Stimulated activated CD8-positive, alpha-beta memory T cell treated with anti-CD3 and anti-CD28 coated beads, Interleukin-7, amount 100 ng/mL, for 4 hours (primary cell): Measurements from ENCODE around the gene CPA4.

Experiments
- DNase-seq, 2 donors: peaks; one replicate each; pipeline ENCODE4 v3.0.0-alpha.2; 2020; ENCODE audit warnings: low read depth in 2 of 2

CPA4 gene

DNA sequence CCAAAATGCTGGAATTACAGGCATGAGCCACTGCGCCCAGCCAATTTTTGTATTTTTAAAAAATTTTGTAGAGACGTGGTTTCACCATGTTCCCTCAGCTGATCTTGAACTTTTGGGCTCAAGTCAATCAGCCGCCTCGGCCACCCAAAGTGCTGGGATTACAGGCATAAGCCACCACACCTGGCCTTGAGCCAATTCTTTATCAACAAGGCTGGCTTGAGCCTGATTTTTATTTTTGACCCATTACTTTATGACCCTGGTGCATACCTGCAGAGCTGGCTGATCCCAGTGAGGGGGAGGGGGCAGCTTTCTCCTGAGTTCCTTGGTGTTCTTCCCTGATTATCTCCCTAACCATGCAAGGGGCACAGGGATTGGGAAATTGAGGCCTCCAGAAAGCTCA lies 71.5 kb downstream of the CPA4 start:
- DNase-seq = no peak

DNA sequence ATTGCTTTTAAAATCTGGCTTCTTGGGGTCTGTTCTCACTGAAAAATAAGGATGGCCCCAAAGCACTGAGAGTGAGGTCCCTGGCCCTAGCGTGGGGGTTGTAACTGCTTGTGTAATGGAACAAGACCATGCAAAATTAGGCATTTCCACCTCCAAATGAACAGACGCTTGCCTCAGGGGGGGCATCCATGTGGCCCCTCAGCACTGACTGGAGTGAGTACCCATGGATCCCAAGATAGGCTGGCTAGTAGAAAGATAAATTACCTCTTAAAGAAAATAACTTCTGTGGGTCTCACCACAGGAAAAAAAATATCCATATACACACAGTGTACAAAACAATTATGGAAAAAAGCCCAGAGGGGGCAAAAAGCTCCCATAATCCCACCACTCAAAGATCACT lies 72.1 kb downstream of the CPA4 start:
- no peak for DNase-seq

DNA sequence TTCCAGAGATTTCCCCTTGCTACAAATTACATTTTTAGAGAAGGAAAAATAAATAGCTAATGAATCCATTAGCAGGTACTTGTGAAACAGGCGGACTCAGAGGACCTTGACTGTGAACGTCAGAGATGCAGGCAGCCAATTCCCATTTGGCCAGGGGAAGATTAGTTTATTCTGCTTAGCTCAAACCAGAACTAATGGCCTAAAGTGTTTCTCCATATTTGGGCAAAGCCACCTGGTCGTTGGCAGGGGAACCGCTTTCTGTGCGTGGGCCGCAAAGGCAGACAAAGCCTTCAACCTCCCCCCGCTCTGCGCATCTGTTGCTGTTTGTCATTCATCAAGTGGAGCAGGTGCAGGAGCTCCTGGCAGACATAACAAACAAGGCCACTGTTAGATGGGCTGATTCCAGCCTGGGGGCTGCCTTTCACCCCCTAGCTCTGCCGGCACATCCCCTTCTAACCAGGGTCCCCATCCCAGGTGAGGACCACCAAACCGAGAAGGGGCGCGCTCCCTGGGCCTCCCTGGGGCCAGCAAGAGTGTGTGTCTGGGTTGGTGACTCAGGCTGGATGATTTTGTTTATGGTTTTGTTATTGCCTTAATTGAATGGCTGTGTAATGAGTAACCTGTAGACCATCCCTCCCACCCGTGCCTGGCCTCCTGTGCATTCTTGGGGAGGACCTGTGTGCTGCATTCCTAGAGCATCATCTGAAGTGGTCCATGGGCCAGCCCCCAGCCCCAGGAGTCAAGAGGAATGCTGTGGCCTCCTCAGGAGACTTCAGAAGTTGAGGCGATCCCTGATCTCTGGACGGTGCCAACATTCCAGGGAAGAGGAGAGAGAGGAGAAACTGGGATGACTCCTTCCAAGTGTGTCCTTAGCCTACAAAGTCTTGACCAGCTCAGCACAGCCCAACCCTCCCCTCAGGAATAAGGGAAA lies 72.8 kb downstream of the CPA4 start:
- no peak for DNase-seq

DNA sequence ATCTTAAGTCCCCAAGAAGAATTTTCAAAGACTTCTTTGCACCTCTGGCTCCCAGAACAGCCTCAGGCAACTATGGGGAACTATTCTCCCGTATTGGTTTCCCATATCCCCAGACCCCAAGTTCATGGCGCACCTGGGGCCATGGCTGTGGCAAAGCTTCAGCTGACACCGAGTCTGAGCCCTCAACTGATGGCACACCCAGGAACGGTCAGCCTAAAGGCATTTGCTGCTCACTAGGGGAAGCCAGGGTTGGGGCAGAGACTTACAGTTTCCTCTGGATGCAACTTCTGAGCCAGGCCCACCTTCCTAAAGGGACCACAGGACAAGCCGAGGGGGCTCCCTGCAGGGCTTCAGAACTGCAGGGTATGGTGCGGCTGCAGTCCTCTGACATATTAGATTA lies 73.6 kb downstream of the CPA4 start:
- no peak for DNase-seq

DNA sequence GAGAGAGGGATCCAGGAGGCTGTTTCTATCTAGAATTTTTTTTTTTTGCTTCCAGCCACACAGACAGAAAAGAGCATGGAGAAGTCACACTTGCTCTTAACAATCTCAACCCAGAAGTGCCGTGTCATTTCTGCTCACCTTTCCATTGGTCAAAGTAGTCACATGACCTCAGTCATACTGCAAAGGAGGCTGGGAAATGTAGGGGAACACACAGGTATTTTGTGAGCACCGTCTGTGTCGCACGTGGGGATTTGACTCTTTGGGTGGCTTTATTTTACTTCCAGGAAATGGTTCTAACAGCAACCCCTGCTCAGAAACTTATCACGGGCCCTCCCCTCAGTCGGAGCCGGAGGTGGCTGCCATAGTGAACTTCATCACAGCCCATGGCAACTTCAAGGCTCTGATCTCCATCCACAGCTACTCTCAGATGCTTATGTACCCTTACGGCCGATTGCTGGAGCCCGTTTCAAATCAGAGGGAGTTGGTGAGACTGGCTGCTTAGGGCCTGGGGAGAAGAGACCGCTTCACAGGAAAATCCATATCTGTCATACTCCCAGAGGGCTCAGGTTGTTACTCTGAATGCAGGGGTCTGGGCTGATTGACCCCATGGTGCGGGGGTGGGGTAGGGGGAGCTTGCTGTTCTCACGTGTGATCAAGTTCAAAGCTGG lies 74.3 kb downstream of the CPA4 start:
- DNase-seq = peak in 1 of 2 donors; percentile 13

DNA sequence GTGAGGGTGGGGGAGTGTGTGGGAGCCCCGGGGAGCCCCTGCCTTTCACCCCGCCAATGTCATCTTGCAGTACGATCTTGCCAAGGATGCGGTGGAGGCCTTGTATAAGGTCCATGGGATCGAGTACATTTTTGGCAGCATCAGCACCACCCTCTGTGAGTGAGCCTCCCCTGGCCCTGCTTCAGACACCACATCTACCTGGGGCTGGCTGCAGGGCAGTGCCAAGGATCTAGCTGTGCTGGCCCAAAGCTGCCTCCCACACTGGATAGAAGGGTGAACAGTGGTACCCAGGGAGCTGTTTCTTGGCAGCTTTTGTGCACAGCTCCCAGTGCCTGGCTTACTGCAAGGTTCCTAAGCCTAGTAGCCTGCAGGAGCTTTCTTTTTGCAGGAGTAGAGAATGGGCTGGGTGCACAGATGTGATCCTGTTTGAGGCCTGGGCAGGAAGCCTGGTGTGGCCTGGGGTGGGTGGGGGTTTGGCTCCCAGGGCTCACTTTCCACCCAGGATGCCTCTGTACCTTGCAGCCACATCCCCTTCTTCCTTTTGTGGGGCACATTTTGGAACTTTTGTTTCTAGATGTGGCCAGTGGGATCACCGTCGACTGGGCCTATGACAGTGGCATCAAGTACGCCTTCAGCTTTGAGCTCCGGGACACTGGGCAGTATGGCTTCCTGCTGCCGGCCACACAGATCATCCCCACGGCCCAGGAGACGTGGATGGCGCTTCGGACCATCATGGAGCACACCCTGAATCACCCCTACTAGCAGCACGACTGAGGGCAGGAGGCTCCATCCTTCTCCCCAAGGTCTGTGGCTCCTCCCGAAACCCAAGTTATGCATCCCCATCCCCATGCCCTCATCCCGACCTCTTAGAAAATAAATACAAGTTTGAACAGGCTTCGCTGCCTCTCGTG lies 75.1 kb downstream of the CPA4 start:
- no peak for DNase-seq

DNA sequence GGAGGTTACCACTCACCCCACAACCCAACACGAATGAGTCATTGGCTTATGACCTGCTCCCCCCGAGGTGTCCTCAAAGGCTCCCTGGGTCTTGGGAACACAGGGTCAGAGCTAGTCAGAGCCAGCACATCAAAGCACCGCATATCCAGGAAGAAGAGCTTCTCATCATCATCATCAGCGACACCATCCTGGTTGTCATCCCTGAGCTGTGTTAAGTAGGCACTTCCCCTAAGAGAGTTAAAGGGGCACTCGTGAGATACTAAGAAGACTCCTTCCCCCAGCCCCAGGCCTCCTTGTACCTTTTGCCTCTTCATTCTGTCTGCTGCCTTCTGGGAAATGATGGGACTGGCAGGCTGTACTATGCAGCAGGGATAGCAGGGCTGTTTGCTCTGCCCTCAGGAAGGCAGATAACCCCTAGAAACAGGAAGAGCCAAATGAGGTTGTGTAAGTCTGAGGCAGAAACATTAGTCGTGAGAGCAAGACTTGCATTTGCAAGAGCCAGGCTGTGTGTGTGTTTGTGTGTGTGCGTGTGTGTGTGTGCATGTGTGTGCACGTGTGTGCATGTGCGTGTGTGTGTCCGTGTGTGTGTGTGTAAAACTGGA lies 76.2 kb downstream of the CPA4 start:
- DNase-seq = no peak

DNA sequence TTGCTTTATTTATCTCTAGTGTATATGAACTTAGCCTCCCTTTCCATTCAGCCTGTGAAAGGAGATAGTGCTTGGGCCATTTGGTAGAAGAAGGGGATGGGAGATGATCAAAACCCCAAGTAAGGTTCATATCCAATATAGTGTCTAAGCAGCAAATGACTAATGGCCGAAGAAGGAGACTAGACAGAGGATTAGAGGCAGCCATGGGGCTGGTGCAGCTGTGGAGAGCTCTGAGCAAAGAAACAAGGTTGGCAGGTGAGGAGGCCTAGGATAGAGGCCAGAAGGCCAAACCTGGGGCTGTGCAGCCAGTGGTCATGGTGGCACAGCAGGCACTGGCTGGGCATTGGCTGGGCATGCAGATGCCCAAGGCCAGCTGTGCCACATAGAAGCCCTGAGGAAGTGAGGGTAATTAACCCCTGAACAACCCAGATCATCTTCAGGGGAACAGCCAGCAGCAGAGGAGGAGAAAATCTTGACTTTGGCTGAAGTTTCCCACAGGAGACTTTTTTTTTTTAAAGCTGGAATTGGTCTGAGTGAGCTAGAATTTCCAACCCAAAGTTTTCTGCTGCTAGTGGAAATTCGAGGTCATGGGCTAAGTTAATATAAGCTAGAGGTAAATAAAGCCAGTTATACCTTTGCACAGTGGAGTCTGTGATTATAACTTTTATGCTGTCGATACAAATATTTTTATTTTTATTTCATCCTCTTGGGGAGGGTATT lies 77.0 kb downstream of the CPA4 start:
- no peak for DNase-seq

DNA sequence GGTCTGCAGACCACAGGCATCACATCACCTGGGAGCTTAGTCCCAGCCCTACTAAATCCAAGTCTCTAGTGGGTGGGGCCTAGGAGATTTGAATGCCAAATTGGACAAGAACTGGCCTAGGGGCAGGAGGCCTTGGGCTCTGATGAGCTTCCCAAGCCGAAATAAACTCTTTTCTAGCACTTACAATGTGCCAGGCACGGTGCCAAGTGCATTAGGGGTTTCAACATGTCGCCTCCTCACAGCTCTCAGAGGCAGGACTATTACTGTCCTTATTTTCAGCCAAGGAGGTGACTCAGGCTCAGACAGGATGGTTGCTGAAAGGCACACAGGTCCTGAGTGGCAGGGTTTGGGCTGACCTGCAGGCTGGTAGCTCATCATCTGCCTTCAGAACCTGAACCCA lies 78.1 kb downstream of the CPA4 start:
- no peak for DNase-seq

DNA sequence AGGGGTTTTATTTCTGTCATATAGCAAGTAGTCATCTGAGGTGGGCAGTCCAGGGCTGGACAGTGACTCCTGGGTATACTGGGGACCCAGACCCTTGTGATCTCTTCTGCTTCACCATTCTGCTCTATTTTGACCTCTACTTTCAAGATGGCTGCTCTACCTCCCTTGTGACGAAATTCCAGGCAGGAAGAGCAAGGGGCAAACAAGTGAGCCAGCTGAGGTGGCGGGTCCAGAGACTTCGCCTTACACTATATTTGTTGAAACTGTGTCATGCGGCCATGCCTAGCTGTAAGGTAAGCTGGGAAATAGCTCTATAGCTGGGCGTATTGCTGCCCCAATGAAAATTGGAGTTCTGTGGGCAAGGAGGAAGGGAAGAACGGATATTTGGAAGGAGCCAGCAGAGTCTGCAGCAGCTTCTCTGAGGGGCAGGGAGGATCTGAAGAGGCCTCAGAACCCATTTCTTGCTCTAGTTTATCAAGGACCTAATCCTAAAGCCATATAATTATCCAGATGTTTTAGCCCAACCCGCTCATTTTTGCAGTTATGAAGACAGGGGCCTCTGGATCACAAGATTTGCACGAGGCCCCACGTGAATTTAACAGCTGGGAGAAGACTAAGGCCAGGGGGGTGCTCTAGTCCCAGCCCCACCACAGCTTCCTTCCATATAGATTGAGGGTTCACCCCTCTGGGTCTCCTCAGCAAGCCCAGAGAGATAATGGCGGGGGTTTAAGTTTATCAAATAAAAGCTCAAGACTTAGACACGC lies 79.6 kb downstream of the CPA4 start:
- no peak for DNase-seq
